CD4-positive, alpha-beta T cell treated with Interferon gamma for 1 hour (primary cell): ENCODE measurements around the gene FGG.
"Not testable (repeated sequence)": the region's sequence is repeated elsewhere in the genome, so short reads cannot be mapped to it uniquely, and the experiment has no call there.

Experiments used
- DNase-seq: peaks from one replicate; pipeline ENCODE4 v3.0.0-alpha.2; 2020

FGG gene

GRCh38 chr4:154610582-154610981 lies 1.9 kb downstream of the FGG start:
- no peak for DNase-seq

- DNase-seq: no peak
Measured at GRCh38 chr4:154609532-154609931, 2.9 kb downstream of the FGG start.

- DNase-seq: no peak
Measured at GRCh38 chr4:154608361-154609252, 3.8 kb downstream of the FGG start.

DNA sequence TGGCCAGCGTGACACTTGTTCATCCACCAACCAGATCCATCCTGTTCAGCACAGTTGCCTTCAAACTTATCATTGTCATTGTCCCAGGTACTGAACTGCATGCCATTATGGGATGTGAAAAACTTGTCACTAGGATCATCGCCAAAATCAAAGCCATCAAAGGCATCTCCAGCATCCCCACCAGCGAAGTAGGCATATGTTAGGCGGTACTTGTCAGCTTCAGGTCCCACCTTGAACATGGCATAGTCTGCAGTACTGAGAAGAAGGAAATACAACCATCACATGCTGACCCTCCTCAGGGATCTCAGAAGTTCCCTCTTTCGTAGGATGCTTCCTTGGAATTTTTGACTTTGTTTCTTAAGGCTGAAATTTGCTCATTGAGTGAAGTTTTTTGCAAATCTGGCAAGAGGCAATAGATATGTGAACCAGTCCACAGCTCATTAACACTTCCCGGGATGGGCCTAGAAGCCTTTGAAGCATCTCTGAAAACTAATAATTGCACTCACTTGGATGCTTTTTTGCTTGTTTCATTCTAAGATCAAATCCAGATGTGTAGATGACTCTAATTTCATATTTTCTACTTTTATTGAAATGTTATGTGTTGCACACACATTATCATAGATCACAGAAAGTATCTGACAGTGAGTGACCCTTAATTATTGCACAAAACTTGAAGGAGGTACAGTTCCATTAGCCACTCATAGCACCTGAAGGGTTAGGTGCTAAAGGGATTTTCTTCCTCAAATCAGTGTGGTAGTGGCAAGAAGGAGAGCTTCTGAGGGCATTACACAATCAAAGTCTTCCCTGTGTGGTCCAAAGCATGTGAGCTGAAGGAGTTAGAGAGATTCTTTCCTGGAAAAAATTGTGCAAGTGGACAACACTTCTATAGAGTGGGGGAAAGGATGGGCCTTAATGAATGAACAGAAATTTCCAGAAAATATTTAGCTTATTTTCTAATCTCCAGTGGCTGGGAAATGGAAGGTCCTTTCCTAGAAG lies 5.4 kb downstream of the FGG start:
- no peak for DNase-seq

DNA sequence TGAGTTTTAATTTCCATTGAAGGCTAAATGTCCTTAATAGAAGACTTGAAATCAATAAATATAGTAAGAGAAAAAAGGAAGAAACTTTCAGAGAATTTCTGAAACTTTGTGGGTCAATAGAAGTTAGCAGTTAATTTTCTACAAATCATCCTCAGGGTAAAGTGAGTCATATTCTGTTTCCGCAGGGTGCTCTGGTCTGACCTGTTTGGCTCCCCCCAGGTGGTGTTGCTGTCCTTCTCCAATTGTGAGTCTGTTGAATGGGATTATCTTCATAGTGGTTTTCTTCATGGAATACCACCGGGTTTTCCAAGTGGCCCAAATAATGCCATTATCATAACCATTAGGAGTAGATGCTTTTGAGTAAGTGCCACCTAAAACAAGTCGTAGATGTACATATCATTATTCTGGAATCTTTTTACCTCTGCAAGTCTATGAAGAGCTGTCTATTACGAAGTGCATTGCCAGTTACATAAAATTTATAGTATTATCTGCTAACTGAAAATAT lies 7.7 kb downstream of the FGG start:
- no peak for DNase-seq

- DNase-seq: no peak
Measured at GRCh38 chr4:154603033-154603943, 9.2 kb downstream of the FGG start.

DNA sequence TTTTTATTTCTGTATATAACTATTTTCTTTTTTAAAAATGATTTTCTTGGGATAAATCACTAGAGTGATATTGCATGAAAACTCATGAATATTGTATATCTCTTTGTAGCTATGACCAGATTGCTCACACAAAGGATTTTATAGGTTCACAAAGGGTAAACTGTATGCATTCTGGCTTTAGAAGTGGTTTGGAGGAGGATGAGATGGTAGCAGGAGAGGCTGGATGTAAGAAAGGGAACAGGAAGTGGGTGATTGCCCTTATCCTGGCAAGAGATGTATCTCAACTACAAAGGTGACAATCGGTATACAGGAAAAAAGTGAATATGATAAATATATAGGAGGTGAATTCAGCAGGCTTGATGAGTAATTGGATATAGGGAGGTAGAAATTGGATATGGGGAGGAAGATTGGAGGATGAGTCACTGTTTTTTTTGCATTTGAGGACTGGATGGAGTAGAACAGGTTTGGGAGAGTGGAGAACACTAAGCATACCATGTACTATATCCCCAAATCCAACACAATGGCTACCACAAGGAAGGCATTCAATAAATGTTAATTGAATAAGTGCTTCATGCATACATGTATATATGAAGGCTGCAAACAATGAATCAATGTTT lies 9.9 kb downstream of the FGG start:
- no peak for DNase-seq

GRCh38 chr4:154597798-154598774 lies 14.4 kb downstream of the FGG start:
- no peak for DNase-seq

DNA sequence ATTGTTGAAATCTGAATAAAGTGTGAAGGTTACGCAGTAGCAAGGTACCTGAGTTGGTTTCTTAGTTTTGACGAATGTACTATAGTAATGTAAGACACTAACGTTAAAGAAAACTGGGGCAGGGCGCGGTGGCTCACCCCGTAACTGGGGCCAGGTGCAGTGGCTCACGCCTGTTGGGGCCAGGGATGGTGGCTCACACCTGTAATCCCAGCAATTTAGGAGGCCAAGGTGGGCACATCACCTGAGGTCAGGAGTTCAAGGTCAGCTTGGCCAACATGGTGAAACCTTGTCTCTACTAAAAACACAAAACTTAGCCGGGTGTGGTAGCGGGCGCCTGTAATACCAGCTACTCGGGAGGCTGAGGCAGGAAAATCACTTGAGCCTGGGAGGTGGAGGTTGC lies 15.2 kb downstream of the FGG start:
- DNase-seq: not testable (repeated sequence)

- no peak for DNase-seq
Measured at GRCh38 chr4:154595807-154596206, 16.6 kb downstream of the FGG start.

DNA sequence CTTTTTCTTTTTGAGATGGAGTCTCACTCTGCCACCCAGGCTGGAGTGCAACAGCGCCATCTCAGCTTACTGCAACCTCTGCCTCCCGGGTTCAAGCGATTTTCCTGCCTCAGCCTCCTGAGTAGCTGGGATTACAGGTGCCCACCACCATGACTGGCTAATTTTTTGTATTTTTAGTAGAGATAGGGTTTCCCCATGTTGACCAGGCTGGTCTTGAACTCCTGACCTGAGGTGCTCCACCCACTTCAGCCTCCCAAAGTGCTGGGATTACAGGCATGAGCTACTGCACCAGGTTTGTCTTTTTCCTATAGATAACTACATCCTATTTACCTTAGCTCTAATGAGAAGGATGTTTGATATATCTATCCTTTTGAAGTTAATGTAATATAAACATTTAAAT lies 18.1 kb downstream of the FGG start:
- DNase-seq: not testable (repeated sequence)

DNA sequence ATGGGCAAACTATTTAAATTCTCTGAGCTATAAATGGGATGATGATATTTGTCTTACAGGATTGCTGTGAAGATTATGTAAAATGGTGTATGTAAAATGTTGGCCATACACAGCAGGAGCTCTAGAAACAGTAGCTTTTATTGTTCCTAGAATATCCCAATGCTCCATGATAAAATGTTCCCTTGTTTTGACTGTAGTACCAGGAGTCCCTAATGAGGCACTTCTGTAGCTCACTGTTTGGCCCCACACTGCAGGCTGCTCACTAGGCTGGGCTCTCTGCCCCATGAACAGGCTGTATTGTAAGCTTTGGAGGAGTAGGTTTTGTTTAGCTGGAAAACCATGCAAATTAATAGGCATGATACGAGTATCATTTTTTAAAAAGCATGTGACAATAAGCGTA lies 18.6 kb downstream of the FGG start:
- DNase-seq: no peak

DNA sequence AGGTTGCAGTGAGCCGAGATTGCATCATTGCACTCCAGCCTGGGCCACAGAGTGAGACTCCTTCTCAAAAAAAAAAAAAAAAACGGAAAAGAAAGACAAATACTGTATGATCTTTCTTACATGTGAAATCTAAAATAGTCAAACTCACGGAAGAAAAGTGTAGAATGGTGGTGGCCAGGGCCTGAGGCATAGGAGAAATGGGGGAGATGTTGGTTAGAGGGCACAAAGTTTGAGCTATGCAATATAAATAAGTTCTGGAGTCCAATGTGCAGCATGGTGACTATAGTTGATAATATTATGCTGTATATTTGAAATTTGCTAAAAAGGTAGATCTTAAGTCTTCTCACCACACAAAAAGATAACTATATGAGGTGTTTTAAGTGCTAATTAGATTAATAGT lies 20.6 kb downstream of the FGG start:
- no peak for DNase-seq

DNA sequence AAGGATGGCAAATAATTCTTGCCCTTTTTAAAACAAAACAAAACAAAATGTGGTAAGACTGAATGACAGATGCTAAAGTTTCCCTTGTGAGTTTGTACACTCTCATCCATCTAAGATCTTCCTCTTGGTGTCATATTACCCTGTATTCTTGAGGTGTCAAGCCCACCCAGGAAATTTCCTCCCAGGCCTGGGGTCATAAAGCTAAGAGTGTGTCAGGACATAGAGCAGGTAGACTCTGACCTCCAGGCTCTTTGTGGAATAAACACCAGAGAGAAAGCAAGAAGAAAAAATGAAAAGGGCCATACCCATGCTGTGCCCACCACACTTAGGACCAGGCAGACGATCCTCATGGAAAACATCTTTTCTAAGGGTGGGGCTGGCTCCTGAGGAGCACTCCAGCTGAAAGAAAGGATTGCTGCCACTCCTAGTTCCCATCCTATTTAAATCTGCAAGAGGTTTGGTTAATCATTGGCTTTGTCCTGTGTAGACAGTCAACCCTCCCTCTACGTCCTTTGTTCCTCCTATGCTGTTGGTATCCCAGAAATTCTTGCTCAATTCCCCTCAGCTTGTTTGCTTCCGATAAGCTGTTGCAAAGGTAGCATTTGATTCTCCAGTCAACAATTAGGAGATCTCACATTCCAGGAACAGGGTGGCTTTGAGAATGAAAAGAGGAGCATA lies 22.0 kb downstream of the FGG start, which contains the start of gene FGA:
TSS of gene FGA (minus strand) at position 414 of the 678 bp plus-strand sequence. CDS start at position 359, 55 bp downstream.
- no peak for DNase-seq

DNA sequence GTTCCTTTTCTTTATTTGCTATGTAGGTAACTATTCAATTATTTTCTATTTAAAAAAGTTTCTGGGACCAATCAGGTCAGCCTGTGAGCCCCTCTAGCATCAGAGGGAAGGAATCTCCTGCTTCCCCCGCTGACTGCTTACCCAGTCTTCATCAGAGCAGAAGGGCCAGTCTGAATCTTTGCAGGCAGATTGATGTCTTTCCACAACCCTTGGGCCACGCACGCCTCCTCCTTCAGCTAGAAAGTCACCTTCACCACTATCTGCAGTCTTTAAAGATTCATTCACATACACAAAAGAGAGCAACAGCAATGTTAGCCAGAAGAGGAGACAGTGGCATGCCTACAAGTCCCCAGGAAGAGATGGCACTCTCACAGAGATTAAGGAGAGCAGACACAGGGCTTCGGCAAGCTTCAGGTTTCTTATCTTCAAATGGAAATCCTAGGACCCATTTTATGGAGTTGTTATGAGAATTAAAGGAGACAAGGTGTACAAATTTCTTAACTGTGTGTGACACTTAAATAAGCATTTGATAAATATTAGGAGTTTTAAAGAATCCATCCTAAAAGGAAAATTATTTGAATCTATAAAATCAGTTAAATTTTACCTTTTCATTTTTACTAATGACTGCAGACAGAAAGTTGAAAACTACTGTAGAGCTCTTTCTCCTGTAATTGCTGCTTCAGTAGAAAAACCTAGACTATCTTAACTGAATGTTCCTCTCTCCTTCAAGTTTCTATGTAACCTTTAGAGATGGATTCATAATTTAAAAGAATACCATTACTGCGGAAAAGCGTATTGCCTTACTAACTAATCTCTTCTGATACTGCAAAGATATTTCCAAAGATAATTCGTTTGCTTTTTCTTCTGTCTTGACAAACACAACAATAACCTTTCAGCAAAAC lies 22.9 kb downstream of the FGG start:
- DNase-seq: no peak

DNA sequence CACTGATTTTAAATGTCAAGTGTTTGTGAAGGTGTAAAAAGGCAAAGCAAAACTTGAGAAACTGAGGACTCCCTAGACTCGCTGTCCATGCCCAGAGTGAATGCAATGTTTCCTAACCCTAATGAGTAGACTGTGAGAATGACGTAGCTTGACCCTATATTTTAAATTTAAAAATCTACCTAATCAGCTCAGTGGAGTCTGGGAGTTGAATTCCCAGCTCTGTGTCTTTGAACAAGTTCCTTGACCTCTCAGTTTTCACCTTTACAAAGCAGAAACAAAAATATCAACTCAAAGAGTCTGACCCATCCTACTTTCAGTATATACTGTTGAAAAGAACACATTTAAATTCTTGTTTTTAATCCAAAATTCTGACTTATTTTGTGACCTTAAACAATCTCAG lies 24.3 kb downstream of the FGG start:
- no peak for DNase-seq

GRCh38 chr4:154586296-154587033 lies 26.0 kb downstream of the FGG start:
- DNase-seq: no peak
